ENCODE results near the gene FAM124A.

DNA sequence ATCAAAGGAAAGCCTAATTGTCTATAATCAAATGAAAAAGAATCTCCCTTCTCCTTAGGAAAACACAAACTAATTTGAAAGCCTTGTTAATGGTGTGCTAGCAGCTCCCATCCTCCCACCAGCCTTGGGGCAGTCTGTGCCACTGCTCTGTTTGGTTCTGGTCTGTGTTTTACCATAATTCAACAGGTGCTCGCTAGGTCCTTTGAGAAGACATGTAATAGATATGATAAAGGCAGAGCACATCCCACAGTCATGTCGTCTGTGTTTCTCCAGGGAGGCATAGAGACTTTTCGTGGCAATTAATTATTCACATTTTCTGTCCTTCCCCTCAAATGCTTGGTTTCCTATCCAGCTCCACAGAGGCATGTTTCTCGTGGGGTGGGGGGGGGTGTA is 23.8 kb downstream of the FAM124A start:
- peak; percentile 71 for TF ChIP-seq GATA2 (IDR thresholded peaks at IDR 0.05; ENCODE audit: low read depth, low read length)
- TF ChIP-seq GATA3 (IDR thresholded peaks at IDR 0.05; ENCODE audit: low read depth, low read length) = no peak

All from SH-SY5Y (cell line).